Astrocyte (in vitro differentiated cells and primary cell): ENCODE measurements around the gene PYGM. TPM values are rescaled to one million over a fixed set of nuclear protein-coding genes. Genes with fewer than 3 reads are reported as not detected.

Source experiments
- DNase-seq: peaks from one replicate; pipeline ENCODE4 v3.0.0-alpha.2; 2010; ENCODE audit warnings: low read depth
- FAIRE-seq: peaks from 2 replicates; lab custom pipeline; 2011; peaks lifted over from hg19 to GRCh38; lab: Jason Lieb, UNC
- H2AFZ ChIP-seq: 2 replicates; pipeline ENCODE4 v1.6.0; 2012; ENCODE audit warnings: low read depth, low read length, inconsistent platforms
- H3K27ac ChIP-seq: 2 replicates; pipeline ENCODE4 v1.5.1; 2011; ENCODE audit warnings: low read depth, low read length, inconsistent platforms
- H3K27me3 ChIP-seq: 2 replicates; pipeline ENCODE4 v1.6.0; 2011; ENCODE audit warnings: low read length, inconsistent platforms; ENCODE audit not compliant: insufficient read depth
- H3K36me3 ChIP-seq: 2 replicates; pipeline ENCODE4 v1.5.1; 2011; ENCODE audit warnings: low read length, inconsistent platforms; ENCODE audit not compliant: insufficient read depth
- H3K4me1 ChIP-seq: 2 replicates; pipeline ENCODE4 v1.5.1; 2011; ENCODE audit warnings: low read length, inconsistent platforms; ENCODE audit not compliant: insufficient read depth
- H3K4me2 ChIP-seq: 2 replicates; pipeline ENCODE4 v1.6.0; 2012; ENCODE audit warnings: low read length, inconsistent platforms
- H3K4me3 ChIP-seq: 2 replicates; pipeline ENCODE4 v1.5.1; 2011; ENCODE audit warnings: low read depth, mild to moderate bottlenecking, low read length, inconsistent platforms; ENCODE audit not compliant: insufficient read depth
- H3K79me2 ChIP-seq: 2 replicates; pipeline ENCODE4 v1.6.0; 2012; ENCODE audit warnings: mild to moderate bottlenecking, low read length, inconsistent platforms; ENCODE audit not compliant: insufficient read depth
- H3K9ac ChIP-seq: 2 replicates; pipeline ENCODE4 v1.6.0; 2012; ENCODE audit warnings: mild to moderate bottlenecking, low read length, inconsistent platforms
- H3K9me3 ChIP-seq: 2 replicates; pipeline ENCODE4 v1.5.1; 2012; ENCODE audit warnings: low read depth, mild to moderate bottlenecking, low read length, inconsistent platforms; ENCODE audit not compliant: insufficient read depth
- H4K20me1 ChIP-seq: 2 replicates; pipeline ENCODE4 v1.6.0; 2012; ENCODE audit warnings: low read length, inconsistent platforms; ENCODE audit not compliant: insufficient read depth
- H3K27ac Mint-ChIP-seq: one replicate; pipeline ENCODE4 v1.8.0; 2021; ENCODE audit warnings: mild to moderate bottlenecking, mixed read lengths; ENCODE audit not compliant: unreplicated experiment
- H3K27me3 Mint-ChIP-seq: one replicate; pipeline ENCODE4 v1.8.0; 2021; ENCODE audit warnings: low read depth, mixed read lengths; ENCODE audit not compliant: unreplicated experiment
- H3K36me3 Mint-ChIP-seq: one replicate; pipeline ENCODE4 v1.8.0; 2021; ENCODE audit warnings: low read depth, mixed read lengths; ENCODE audit not compliant: unreplicated experiment
- H3K4me1 Mint-ChIP-seq: one replicate; pipeline ENCODE4 v1.8.0; 2021; ENCODE audit warnings: low read depth, mixed read lengths; ENCODE audit not compliant: unreplicated experiment
- H3K4me3 Mint-ChIP-seq: one replicate; pipeline ENCODE4 v1.8.0; 2021; ENCODE audit warnings: mild to moderate bottlenecking, moderate library complexity, mixed read lengths; ENCODE audit not compliant: unreplicated experiment
- H3K9me3 Mint-ChIP-seq: one replicate; pipeline ENCODE4 v1.8.0; 2021; ENCODE audit warnings: mild to moderate bottlenecking, mixed read lengths; ENCODE audit not compliant: unreplicated experiment
- CTCF ChIP-seq: IDR thresholded peaks from 2 replicates; pipeline ENCODE4 v1.5.1; 2011; ENCODE audit warnings: low read depth, mild to moderate bottlenecking, inconsistent platforms, low read length, moderate library complexity; ENCODE audit not compliant: insufficient read depth
- EZH2 ChIP-seq: IDR thresholded peaks from 2 replicates; pipeline ENCODE4 v1.6.1; 2012; ENCODE audit warnings: mild to moderate bottlenecking, low read length, inconsistent platforms; ENCODE audit not compliant: insufficient read depth
- total RNA-seq: library from RNA; stranded (reverse); gene quantifications from 2 replicates; pipeline ENCODE4 v1.2.1, GENCODE V29; 2021

PYGM gene
- total RNA-seq, 1 donor from 2014 or later = 0.68 TPM

GRCh38 chr11:64714666-64715065 lies 45.1 kb downstream of the PYGM start:
- TF ChIP-seq CTCF (no peak), EZH2 (no peak)
- no peak overlapping the region for H3K9ac ChIP-seq
- no peaks in the 10 kb centered on the region for H4K20me1 ChIP-seq
- no peaks in the 10 kb centered on the region for H3K36me3 Mint-ChIP-seq
- FAIRE-seq = no peak
- H3K4me2 ChIP-seq = no peak overlapping the region
- H3K36me3 ChIP-seq = no peaks in the 10 kb centered on the region
- peaks cover 22% of the 10 kb centered on the region for H3K27me3 ChIP-seq
- no peak overlapping the region for H2AFZ ChIP-seq
- H3K4me3 ChIP-seq = no peak overlapping the region
- H3K79me2 ChIP-seq = no peaks in the 10 kb centered on the region
- no peak overlapping the region for H3K27ac ChIP-seq
- H3K4me1 ChIP-seq = peaks cover 12% of the 10 kb centered on the region
- H3K9me3 ChIP-seq = no peaks in the 10 kb centered on the region
- no peak overlapping the region for H3K27ac Mint-ChIP-seq
- H3K4me1 Mint-ChIP-seq = peaks cover 11% of the 10 kb centered on the region
- no peak overlapping the region for H3K4me3 Mint-ChIP-seq
- DNase-seq = no peak
- H3K27me3 Mint-ChIP-seq = peaks cover 80% of the 10 kb centered on the region
- H3K9me3 Mint-ChIP-seq = no peaks in the 10 kb centered on the region

DNA sequence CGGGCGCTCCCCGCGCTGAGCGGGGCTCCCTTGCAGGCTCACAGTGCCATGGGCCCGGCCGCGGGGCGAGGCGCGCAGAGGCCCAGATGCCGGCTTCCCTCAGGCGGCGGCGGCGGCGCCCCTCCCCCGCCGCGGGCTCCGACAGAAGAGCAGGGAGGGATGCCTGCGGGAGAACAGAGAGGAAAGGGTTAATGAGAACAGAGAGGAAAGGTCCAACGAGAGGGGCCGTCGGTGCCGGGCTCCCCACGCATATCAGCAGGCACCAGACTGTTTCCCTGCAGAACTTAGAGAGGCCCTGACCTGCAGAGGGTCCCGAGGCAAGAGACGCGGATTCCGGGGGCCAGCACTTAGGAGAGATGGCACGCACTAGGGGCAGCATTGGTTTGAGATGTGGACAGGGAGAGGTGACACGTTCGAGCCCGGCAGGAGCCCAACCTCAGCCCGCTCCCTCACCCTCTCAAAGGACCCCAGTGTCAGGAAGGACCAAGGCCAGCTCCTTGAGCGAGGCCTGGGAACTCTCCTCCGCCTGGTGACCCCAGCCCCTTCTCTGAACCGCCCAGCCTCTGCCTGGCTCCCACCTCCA lies 45.9 kb downstream of the PYGM start:
- peaks cover 12% of the 10 kb centered on the region for H3K4me1 ChIP-seq
- no peaks in the 10 kb centered on the region for H3K79me2 ChIP-seq
- no peak overlapping the region for H2AFZ ChIP-seq
- FAIRE-seq = no peak
- no peaks in the 10 kb centered on the region for H3K36me3 ChIP-seq
- H3K27me3 ChIP-seq = peaks cover 22% of the 10 kb centered on the region
- no peaks in the 10 kb centered on the region for H3K9me3 ChIP-seq
- no peak for TF ChIP-seq CTCF
- TF ChIP-seq EZH2 = no peak
- Mint-ChIP-seq H3K4me1 (peaks cover 11% of the 10 kb centered on the region), H3K27me3 (peaks cover 72% of the 10 kb centered on the region), H3K9me3 (no peaks in the 10 kb centered on the region), H3K27ac (no peak overlapping the region), H3K4me3 (no peak overlapping the region), H3K36me3 (no peaks in the 10 kb centered on the region)
- H3K4me3 ChIP-seq = no peak overlapping the region
- H3K4me2 ChIP-seq = peak overlapping the region; percentile 11
- no peak overlapping the region for H3K27ac ChIP-seq
- no peak overlapping the region for H3K9ac ChIP-seq
- H4K20me1 ChIP-seq = no peaks in the 10 kb centered on the region
- DNase-seq = no peak

- Mint-ChIP-seq H3K9me3 (no peaks in the 10 kb centered on the region), H3K4me1 (peaks cover 12% of the 10 kb centered on the region), H3K27ac (no peak overlapping the region), H3K4me3 (no peak overlapping the region), H3K36me3 (no peaks in the 10 kb centered on the region), H3K27me3 (peaks cover 67% of the 10 kb centered on the region)
- peaks cover 22% of the 10 kb centered on the region for H3K27me3 ChIP-seq
- H3K27ac ChIP-seq = no peak overlapping the region
- no peak overlapping the region for H3K9ac ChIP-seq
- no peaks in the 10 kb centered on the region for H3K36me3 ChIP-seq
- H3K4me2 ChIP-seq = peak overlapping the region; percentile 11
- H3K9me3 ChIP-seq = no peaks in the 10 kb centered on the region
- TF ChIP-seq CTCF (no peak), EZH2 (peak; percentile 69)
- FAIRE-seq (no peak), DNase-seq (peak; percentile 22)
- no peaks in the 10 kb centered on the region for H3K79me2 ChIP-seq
- H3K4me3 ChIP-seq = no peak overlapping the region
- peak overlapping the region; percentile 10 for H2AFZ ChIP-seq
- peaks cover 12% of the 10 kb centered on the region for H3K4me1 ChIP-seq
- no peaks in the 10 kb centered on the region for H4K20me1 ChIP-seq
Measured at GRCh38 chr11:64713016-64713707, 46.6 kb downstream of the PYGM start.
